ENCODE data around the gene AUTS2.
"Not testable (repeated sequence)": the region's sequence is repeated elsewhere in the genome, so short reads cannot be mapped to it uniquely, and the experiment has no call there.

Gene AUTS2

DNA sequence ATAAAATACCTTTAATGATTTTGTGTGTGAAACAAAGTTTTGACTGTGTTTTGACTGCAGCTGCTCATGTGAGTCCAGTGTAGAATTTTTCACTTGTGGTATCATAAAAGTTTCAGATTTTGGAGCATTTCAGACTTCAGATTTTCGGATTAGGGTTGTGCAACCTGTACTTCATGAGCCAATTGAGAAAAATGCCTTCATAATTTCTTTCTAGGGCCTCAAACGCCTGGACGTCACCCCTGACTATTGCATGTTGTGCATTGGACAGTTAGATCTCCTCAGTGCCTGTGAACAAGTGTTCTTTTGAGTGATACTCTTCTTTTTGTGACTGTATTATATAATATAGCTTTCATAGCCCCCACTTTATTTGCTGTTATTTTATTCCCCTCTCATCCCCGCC is 161.1 kb downstream of the AUTS2 start:
- no peak for DNase-seq (ENCODE audit: low read depth in 2 of 2)

DNA sequence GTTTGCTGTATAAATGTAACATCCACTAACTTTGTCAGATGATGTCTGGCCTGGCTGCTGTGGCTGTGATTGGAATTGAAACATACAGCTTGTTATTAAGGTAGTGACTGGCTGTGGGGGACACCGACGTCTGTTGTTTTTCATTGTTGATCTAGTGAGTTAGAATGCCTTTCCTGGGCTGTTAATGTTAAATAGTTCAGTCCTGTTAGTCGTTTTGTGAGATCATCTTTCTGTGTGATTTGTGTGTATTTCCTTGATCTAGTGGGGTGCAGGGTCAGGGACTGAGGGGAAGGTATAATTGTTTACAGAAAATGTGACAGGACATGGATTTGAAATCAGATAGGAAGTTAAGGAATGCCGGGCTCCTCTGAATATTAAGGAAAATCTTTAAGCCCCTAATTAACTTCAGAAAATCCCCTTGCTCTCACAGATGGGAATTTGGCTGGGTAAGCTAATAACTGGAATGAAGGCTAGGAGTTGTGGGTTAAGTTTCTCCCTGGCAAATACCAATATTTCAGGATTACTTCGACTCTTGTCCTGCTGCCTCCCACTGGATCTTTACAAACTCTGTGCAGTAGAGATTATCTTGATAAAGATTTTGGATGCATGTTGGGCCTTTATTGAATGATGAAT is 163.1 kb downstream of the AUTS2 start:
- DNase-seq (ENCODE audit: low read depth in 2 of 2): no peak

DNA sequence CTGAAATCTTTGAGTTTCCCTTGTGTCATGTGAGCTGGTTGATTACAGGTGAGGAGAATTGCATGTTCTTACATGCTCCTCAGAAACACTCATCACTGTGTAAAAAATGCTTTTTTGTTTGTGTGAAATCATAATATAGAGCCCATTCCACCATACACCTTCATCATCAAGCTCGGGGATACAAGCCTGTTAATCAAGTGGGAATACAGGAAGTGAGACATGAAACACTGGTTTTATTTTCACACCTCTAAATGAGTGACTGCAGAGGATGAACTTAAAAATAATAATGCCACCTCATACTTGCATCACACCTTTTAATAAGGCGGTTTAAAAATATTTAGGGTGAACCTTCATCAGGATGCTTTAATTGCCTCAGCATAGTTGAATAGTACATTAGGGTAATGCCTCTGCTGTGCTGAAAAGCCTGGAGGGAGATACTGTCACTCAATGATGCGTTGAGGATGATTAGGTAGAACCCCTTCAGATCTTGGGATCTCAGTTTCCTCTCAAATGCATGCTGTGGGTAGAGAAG is 164.6 kb downstream of the AUTS2 start:
- no peak for DNase-seq (ENCODE audit: low read depth in 2 of 2)

DNA sequence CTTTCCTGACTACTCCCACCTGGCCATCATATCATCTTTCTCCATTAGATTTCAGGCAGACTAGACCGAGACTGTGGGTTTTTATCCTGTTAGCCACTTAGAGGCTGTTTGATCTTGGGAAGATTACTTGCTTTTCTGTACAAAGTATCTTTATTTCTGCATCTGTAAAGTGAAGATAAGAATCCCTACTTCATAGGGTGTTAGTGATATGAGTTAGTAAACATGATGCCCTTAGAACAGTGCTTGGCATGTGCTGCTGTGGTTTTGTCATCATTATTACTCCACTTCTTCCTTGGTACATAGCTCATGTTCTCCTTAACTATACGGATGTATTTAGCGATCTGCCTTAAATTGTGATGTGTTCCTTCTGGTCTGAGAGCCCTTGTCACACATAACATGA is 165.2 kb downstream of the AUTS2 start:
- DNase-seq (ENCODE audit: low read depth in 2 of 2): no peak

DNA sequence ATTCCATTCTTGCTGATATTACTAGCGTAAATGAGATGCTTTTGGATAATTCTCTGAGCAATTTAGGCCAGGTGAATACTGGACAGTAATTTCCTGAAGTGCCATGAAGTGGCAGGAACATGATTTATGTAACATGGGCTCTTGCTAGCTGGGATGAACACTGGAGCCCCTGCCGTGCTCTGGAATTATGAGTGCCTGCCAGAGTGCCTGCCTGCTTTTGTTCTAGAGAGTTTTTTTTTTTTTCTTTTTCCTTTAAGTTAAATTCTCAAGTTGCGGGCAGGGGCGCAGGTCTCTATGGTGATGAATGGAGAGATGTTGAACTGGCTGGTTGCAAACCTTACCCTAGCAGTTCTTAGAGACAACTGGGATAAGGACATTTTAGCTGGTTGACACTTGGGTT is 165.9 kb downstream of the AUTS2 start:
- DNase-seq (ENCODE audit: low read depth in 2 of 2): no peak

DNA sequence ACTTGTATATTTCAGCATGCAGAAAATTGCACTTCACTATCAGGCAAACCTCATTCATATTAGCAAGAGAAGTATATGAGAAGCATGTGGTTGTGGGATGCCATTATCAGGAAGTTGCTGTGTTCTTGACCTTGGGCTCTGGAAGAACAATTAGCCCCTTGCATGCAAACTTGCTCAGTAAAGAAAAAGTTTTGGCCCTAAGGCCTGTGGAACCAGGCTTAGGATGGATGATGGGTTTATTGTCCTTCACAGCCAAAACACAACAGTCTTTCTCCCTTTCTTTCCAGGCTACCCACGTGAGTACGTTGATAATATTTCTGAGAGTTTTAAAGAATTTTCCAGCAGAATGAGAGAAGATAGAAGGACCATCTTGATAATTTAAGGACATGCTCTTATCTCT is 166.4 kb downstream of the AUTS2 start:
- no peak for DNase-seq (ENCODE audit: low read depth in 2 of 2)

DNA sequence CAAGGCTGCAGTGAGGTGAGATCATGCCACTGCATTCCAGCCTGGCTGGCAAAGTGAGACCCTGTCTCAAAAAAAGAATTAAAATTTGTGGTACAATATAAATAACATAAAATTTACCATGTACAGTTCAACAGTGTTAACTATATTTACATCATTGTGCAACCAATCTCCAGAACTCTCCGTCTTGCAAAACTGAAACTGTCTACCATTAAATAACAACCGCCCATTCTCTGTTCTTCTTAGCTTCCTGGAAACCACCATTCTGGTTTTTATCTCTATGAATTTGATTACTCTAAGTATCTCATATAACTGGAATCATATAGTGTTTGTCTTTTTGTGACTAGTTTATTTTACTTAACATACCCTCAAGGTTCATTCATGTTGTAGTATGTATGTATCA is 167.6 kb downstream of the AUTS2 start:
- DNase-seq (ENCODE audit: low read depth in 2 of 2): no peak

DNA sequence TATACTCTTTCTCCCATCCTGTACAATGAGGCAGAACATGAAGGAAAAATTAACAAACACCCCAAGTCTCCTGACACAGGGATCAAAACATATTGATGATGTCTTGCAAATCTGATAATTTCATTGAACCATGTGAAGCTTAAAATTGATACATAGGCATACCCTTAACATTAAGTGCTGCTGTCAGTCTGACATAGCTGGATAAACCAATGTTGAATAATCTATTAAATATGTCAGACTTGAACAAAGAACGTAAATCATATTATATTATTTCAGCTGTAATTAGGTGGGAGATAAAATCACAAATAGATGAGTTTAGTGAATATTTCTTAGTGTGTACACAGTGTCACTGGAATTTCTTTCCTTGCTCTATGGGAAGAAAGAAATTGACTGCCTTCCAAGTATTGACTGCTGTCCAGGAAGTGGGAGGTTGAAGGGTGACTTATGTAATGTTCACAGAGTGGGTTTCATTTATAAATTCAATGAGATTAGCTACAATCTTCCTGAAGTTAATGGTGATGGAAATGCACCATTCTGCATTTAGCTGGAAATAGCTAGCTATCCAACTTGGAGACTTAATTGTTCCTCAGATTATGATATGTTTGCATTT is 170.8 kb downstream of the AUTS2 start:
- DNase-seq (ENCODE audit: low read depth in 2 of 2): no peak

DNA sequence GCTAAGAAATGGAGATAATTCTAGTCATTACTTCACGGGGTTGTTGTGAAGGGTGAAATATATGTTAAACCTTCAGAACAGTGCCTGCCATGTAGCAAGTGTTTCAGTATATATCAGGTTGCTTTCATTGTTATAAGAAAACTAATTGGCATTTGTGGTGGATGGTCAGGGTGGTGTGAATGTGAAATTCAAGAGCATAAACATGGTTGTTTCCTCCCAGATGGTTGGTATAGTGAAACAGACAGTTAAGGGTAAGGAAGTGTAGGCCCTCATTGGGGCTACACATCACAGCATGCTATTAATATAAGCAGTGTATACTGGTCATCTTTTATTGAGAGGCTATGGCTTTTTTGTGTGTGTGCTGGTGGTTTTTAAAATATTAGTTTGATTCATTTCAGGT is 171.6 kb downstream of the AUTS2 start:
- DNase-seq (ENCODE audit: low read depth in 2 of 2): no peak

DNA sequence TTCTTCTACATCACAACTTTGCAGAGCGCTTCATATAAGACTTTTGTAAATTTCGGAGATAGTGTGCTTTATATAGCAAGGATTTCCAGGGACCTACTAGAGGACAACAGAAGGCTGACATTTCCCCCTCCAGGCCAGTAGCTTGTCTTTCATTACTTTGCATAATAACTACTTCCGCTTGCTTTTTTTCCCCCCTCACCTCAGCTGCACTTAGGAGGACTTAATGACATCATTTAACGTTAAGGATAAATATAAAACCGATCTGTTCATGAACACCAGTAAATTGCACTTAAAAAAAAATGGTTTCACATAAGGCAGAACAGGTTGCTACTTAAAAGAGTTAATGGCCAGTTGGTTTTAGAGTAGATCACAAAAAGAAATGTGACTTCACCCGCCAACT is 172.3 kb downstream of the AUTS2 start:
- DNase-seq (ENCODE audit: low read depth in 2 of 2): no peak

DNA sequence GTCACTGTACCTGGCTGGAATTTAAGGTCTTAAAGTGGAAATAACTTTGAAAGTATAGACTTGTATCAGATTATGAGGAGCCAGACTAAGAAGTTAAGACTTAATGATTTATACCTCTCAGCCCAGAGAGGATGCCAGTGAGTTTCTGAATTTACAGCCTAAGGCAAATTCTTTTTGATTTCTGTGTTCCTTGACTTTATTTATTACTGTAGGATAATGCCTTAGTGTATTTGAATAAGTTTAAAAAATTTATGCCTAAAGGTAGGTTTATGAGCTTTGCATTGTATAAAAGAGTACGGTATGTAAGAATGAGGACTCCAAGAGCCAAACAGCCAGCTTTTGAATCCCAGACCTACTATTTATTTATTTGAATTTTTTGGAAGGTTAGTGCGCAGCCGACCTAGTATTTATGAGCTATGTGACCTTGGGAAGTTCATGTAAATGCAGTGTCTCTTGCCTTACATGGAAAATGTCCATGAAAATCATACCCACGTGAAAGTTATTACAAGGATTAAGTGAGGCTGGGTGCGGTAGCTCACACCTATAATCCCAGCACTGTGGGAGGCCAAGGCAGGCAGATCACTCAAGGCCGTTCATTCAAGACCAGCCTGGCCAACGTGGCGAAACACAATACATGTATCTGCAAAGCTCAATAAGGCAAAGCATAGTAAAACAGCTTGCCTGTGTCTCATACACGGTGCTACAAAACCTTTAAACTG is 174.6 kb downstream of the AUTS2 start:
- no peak for DNase-seq (ENCODE audit: low read depth in 2 of 2)

DNA sequence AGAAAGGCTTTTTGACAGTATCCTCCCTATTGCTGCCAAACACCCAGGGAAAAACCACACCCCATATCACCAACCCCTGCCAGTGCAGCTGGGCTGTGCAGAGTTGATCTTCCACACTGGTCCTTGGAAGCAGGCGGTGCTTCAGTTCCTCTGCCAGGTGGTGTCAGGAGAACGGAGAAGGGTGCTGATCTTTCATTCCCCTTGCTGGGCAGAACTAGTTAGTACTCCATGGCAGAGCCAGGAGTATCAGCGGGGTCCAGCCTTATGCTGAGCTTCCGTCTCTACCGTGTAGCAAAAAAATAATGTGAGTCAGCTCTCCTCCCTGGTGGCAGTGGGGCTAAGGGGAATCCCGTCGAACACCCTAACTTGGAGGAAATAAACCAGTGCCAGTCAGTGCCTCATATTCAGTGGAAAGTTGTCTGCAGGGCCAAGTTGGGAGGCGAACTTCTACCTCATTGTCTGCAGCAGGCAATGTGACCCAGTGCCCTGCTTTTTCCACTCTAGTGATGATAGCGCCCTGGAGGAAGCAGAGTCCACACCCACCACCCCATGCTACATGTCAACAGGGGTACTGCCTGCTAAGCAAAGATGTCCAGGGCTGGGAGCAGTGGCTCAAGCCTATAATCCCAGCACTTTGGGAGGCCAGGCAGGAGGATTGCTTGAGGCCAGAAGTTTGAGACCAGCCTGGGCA is 175.4 kb downstream of the AUTS2 start:
- DNase-seq (ENCODE audit: low read depth in 2 of 2): no peak

DNA sequence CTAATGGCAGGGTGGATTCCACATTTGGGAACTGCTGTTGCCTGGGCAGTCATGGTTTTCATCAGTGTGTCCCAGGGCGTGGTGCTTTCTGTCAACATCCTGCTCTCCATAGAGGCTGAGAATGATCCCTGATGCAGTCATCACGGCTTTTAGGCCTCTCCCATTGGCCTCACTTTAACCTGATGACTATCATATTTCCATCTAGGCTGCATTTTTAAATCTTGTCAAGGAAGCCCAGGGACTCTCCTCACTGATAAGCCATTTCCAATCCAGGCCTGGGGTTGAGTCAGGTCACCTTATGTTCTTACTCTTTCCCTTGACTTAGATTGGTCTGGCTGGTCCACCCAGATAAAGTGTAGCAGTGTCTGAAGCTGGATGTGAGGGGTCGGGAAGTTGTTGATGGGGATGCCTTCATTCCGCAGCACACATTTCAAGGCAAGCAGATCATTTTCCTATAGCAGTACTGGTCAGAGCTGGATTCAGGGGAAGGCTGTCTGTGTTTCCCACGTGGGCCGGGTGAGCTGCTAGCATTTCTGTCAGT is 177.0 kb downstream of the AUTS2 start:
- no peak for DNase-seq (ENCODE audit: low read depth in 2 of 2)

DNA sequence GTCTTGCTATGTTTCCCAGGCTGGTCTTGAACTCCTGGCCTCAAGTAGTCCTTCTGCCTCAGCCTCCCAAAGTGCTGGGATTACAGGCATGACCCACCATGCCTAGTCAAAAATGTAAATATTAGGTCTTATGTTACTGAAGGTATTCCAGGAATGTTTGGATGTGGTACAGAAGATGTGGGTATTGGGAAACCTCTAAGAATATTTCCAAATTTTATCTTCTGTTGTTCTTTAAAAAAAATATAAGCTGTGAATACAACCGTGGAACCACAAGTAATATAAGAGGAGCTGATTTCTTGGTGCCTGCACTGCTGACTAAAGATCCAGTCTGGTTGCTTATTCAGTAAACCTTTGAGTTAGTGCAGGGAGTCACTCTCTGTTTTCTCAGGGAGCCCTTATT is 178.3 kb downstream of the AUTS2 start:
- DNase-seq (ENCODE audit: low read depth in 2 of 2): peak; percentile 69 to 79

DNA sequence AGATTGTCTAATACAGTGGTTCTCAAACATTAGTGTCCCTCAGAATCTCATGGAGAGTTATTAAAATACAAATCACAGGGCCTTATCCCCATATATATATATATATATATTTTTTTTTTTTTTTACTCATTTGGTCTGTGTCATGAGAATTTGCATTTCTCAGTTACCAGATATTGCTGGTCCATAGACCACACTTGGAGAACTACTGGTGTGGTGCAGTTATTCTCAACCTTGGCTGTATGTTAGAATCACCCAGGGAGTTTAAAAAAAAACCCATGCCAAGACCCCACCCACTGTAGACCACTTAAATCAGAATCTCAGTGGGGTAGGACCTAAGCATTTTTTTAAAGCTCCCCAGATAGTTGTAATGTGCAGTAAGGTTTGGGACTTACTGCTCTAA is 179.9 kb downstream of the AUTS2 start:
- DNase-seq (ENCODE audit: low read depth in 2 of 2): no peak

DNA sequence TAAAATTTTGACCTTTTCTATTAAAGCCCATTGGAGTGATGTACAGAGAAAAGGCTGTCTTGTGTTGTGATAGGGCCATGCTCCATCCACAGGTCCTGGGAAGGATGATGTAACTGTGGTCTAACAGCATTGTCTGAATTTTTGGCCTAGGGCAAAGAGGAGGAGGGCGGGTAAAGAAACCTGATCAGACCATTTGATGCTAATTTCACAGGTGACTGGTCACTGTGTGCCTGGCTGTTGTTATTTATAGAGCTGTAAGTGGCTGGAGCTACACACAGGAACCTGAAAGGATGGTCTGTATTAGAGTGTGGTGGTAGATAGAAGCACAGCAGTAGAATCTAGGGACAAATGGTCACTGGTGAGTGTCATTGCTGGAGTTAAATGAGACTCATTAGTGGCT is 182.1 kb downstream of the AUTS2 start:
- no peak for DNase-seq (ENCODE audit: low read depth in 2 of 2)

DNA sequence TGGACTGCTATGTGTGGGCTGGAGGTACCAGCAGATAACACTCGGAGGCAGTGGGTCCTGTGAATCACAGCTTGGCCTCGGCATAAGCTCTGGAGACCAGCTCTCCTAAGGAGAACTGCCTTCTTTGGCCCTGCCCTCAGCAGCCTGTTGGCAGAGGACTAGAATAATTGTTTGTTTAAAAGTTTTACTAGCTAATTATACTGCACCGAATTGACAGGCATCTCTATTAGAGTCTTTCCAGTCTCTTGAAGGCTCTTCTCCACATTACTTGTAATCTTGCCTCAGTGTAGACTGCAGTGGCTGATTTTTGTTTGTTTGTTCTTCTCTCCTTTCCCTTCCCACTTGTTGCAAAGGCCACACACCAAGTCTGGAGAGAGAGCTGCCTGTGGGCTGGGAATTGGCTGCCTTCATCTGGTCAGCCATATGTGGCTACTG is 183.2 kb downstream of the AUTS2 start:
- DNase-seq (ENCODE audit: low read depth in 2 of 2): no peak

DNA sequence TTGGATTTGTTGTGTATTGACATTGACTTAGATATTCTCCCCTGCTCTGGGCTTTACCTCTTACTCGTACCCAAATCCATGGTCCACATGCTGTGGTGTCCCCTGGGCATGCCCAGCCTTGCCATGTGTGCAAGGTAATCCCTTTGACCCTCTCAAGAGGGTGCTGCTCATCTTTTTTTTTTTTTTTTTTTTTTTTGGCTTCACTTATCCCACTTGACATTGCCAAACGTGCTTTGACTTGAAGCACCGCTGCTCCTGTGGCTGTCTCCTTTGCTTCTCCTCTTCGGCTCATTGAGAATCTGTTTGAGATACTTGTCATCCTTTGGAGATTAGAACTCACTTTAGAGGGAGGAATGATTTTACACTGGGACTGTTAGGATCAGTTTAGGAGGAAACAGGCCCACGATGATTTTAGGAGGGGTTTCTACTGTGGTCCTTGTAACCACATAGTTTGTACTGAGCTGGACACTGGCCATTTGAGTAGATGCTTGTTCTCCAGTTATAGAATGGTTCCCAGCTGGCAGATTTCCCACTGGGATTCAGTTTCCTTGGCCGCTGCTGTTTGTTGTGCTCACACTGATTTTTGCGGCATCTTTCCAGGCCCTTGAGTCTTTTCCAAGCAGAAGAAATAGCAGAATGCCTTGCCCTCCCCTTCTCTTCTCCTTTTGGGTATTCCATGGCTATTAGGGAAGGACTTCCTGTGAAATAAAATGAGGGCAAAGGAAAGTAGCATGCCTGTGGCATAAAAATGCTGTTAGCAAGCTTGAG is 184.8 kb downstream of the AUTS2 start:
- DNase-seq (ENCODE audit: low read depth in 2 of 2): peak in 1 of 2 experiments; percentile 32

DNA sequence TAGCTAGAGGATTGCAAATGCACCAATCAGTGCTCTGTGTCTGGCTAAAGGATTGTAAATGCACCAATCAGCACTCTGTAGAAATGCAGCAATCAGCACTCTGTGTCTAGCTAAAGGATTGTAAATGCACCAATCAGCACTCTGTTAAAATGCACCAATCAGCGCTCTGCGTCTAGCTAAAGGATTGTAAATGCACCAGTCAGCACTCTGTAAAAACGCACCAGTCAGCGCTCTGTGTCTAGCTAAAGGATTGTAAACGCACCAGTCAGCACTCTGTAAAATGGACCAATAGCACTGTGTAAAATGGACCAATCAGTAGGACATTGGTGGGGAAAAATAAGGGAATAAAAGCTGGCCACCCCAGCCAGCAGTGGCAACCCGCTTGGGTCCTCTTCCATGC is 187.9 kb downstream of the AUTS2 start:
- DNase-seq (ENCODE audit: low read depth in 2 of 2): not testable (repeated sequence)

DNA sequence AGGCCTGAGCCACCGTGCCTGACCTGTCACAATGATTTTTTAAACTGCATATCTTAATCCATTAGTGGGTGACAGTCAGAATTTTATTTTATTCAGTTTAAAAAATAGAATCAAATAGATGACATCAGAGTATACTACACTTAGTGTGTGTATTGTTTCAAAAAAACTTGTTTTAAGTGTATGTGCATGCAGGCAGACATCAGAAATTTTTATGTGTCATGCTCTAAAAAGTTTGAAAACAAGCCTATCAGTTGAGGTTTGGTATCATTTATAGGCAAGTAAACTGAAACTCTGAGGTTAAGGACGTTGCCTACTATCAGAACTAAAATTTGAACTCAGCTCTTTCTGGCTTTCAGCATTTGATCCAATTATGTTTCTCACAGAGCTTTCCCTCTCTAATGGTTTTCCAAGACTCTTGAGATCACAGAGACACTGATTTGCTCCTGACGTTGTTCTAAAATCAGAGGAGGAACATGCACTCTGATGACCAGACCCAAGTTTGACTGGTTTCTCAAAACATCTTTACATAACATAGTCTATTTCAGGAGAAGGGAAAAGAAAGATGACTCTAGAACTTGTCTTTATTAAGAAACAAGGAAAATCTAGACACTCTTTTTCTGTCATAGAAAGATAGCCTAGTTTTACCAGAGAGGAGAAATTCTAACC is 188.6 kb downstream of the AUTS2 start:
- no peak for DNase-seq (ENCODE audit: low read depth in 2 of 2)
